OCI-LY7 (cell line): Measurements from ENCODE around the gene MAP3K20.

Experiments used
- CTCF ChIP-seq: fragments of 200-600 bp; sonication (generic); conservative IDR thresholded peaks from 2 replicates; pipeline ENCODE4 v1.5.1; 2014; ENCODE audit warnings: mild to moderate bottlenecking, antibody characterized with exemption, low read length, moderate library complexity, mixed read lengths
- EZH2phosphoT487 ChIP-seq: fragments of 200-600 bp; sonication (generic); IDR thresholded peaks from 2 replicates; pipeline ENCODE4 v1.6.1; 2018; ENCODE audit warnings: low read depth, borderline replicate concordance, mild to moderate bottlenecking, mixed run types, antibody characterized with exemption, low read length, moderate library complexity, mixed read lengths

GRCh38 chr2:173221937-173222594 is 146.4 kb downstream of the MAP3K20 start:
- TF ChIP-seq CTCF (no peak), EZH2phosphoT487 (no peak)
